ENCODE data around the gene PRUNE2. TPM values are rescaled to one million over a fixed set of nuclear protein-coding genes. Genes with fewer than 3 reads are reported as not detected.

The PRUNE2 gene
- total RNA-seq, 4 donors from 2014 or later = 67.6 to 105 (median 95.6) TPM

GRCh38 chr9:76571288-76571687, 334.6 kb downstream of the PRUNE2 start:
- peak overlapping the region; percentile 26 to 75 (median 53) for H3K27ac ChIP-seq
- intact Hi-C loops (cut with DNase I; ENCODE audit: low total_unique reads) = no loop called here
- peak overlapping the region; percentile 31 to 63 (median 35) for H3K4me3 ChIP-seq
- no peak for TF ChIP-seq POLR2AphosphoS5 (IDR thresholded peaks at IDR 0.05)
- TF ChIP-seq POLR2A (IDR thresholded peaks at IDR 0.05) = peak; percentile 11
- TF ChIP-seq CTCF (IDR thresholded peaks at IDR 0.05) = no peak
- TF ChIP-seq EP300 (IDR thresholded peaks at IDR 0.05; ENCODE audit: low read depth) = no peak
- H3K9me3 ChIP-seq = no peaks in the 10 kb centered on the region
- WGBS, 2 donors (ENCODE audit: low coverage in 1 of 2) = 27 to 29% methylated on average over 3 of the region's 3 CpGs
- no peaks in the 10 kb centered on the region for H3K36me3 ChIP-seq
- peaks cover 5% of the 10 kb centered on the region for H3K27me3 ChIP-seq
- in situ Hi-C loops (cut with MboI; ENCODE audit: low pct_ligation_motif_present in 1 of 4, low pct_unique_long_range_greater_than_20kb in 1 of 4, low sequenced_read_pairs in 3 of 4) = no loop called here
- no peak for DNase-seq
- no peaks in the 10 kb centered on the region for H3K4me1 ChIP-seq

- TF ChIP-seq POLR2A (IDR thresholded peaks at IDR 0.05) = no peak
- no peak for TF ChIP-seq POLR2AphosphoS5 (IDR thresholded peaks at IDR 0.05)
- no peak for TF ChIP-seq EP300 (IDR thresholded peaks at IDR 0.05; ENCODE audit: low read depth)
- no peak for TF ChIP-seq CTCF (IDR thresholded peaks at IDR 0.05)
- Histone ChIP-seq H3K27ac (peak overlapping the region in 1 of 4 donors; percentile 73), H3K9me3 (no peaks in the 10 kb centered on the region), H3K36me3 (no peaks in the 10 kb centered on the region), H3K4me3 (no peak overlapping the region), H3K4me1 (no peaks in the 10 kb centered on the region), H3K27me3 (peaks cover 5% of the 10 kb centered on the region)
- in situ Hi-C loops (cut with MboI; ENCODE audit: low pct_ligation_motif_present in 1 of 4, low pct_unique_long_range_greater_than_20kb in 1 of 4, low sequenced_read_pairs in 3 of 4) = no loop called here
- intact Hi-C loops (cut with DNase I; ENCODE audit: low total_unique reads) = no loop called here
- DNase-seq = no peak
- WGBS, 2 donors (ENCODE audit: low coverage in 1 of 2) = 79 to 96% methylated on average over 2 of the region's 2 CpGs
These were observed 335.1 kb downstream of the PRUNE2 start for GRCh38 chr9:76570826-76571225.

GRCh38 chr9:76567086-76567485, 338.8 kb downstream of the PRUNE2 start:
- no peak for DNase-seq
- intact Hi-C loops (cut with DNase I; ENCODE audit: low total_unique reads) = no loop called here
- TF ChIP-seq CTCF (IDR thresholded peaks at IDR 0.05) = no peak
- TF ChIP-seq EP300 (IDR thresholded peaks at IDR 0.05; ENCODE audit: low read depth) = no peak
- TF ChIP-seq POLR2A (IDR thresholded peaks at IDR 0.05) = no peak
- no peak for TF ChIP-seq POLR2AphosphoS5 (IDR thresholded peaks at IDR 0.05)
- WGBS, 2 donors (ENCODE audit: low coverage in 1 of 2) = 60 to 80% methylated on average over 1 to 2 of the region's 2 CpGs
- Histone ChIP-seq H3K27ac (no peak overlapping the region), H3K27me3 (peaks cover 5% of the 10 kb centered on the region), H3K4me1 (peaks cover 0 to 3% (median 0%) of the 10 kb centered on the region in 4 donors), H3K36me3 (no peaks in the 10 kb centered on the region), H3K4me3 (no peak overlapping the region), H3K9me3 (no peaks in the 10 kb centered on the region)
- in situ Hi-C loops (cut with MboI; ENCODE audit: low pct_ligation_motif_present in 1 of 4, low pct_unique_long_range_greater_than_20kb in 1 of 4, low sequenced_read_pairs in 3 of 4) = no loop called here

- no peaks in the 10 kb centered on the region for H3K27me3 ChIP-seq
- no peak overlapping the region for H3K4me3 ChIP-seq
- intact Hi-C loops (cut with DNase I; ENCODE audit: low total_unique reads) = no loop called here
- H3K9me3 ChIP-seq = no peaks in the 10 kb centered on the region
- no peak overlapping the region for H3K27ac ChIP-seq
- in situ Hi-C loops (cut with MboI; ENCODE audit: low pct_ligation_motif_present in 1 of 4, low pct_unique_long_range_greater_than_20kb in 1 of 4, low sequenced_read_pairs in 3 of 4) = no loop called here
- peaks cover 0 to 22% (median 3%) of the 10 kb centered on the region in 4 donors for H3K4me1 ChIP-seq
- DNase-seq = no peak
- H3K36me3 ChIP-seq = no peaks in the 10 kb centered on the region
- no peak for TF ChIP-seq POLR2AphosphoS5 (IDR thresholded peaks at IDR 0.05)
- TF ChIP-seq EP300 (IDR thresholded peaks at IDR 0.05; ENCODE audit: low read depth) = no peak
- no peak for TF ChIP-seq POLR2A (IDR thresholded peaks at IDR 0.05)
- TF ChIP-seq CTCF (IDR thresholded peaks at IDR 0.05) = no peak
These were observed 341.6 kb downstream of the PRUNE2 start for GRCh38 chr9:76564297-76564696.

Data from transverse colon (tissue), 4 donors.